Dermis lymphatic vessel endothelial cell (primary cell): ENCODE results near the gene C14orf180. TPM values are rescaled to one million over a fixed set of nuclear protein-coding genes. Genes with fewer than 3 reads are reported as not detected.

Experiments
- total RNA-seq: library from RNA; depleted of rRNA; stranded (reverse); fragments of >200 nt; gene quantifications from 2 replicates; pipeline ENCODE4 v1.2.1, GENCODE V29; 2014

The C14orf180 gene
- total RNA-seq = not detected in 2 replicates

DNA sequence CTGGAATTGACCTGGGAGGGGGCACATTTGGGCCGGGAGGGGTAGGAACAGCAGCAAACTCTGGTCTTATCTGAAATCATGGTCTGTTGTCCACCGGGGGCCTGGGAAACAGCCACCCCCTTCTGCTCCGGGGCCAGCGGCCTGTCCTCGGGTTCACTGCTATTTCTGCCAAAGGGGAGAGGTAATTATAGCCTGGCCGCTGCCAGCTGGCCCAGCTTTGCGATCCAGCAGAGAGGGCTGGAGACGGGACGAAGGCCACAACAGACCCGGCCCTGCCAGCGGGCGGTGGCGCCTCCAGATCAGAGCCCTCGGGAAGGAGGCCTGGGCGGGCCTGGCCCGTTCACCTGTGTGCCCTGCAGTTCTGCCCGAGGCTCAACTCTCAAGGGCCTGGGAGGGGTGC, at the start of gene C14orf180:
C14orf180 (plus strand) TSS at position 258 of the 400 bp plus-strand sequence. CDS start 6,667 bp downstream, outside the sequence.

GRCh38 chr14:104604458-104605449, 25.2 kb downstream of the C14orf180 start, which contains the start of gene TMEM179:
Gene TMEM179, minus strand, starts transcription at chr14:104604772. Its CDS starts 31 bp downstream, at chr14:104604741.

Other genes starting within 250 kb of the C14orf180 start
- gene TMEM179, start 25.0 kb downstream of the C14orf180 start, total RNA-seq = not detected in 2 replicates
- 25.3 and 26.5 TPM in 2 replicates for gene INF2, start 109.9 kb downstream of the C14orf180 start, total RNA-seq
- 0.86 and 2.6 TPM in 2 replicates for gene ADSS1, start 144.5 kb downstream of the C14orf180 start, total RNA-seq
- gene SIVA1, start 173.4 kb downstream of the C14orf180 start, total RNA-seq = 74.5 and 74.6 TPM in 2 replicates
- 115 and 120 TPM in 2 replicates for gene AKT1, start 216.0 kb downstream of the C14orf180 start, total RNA-seq
- gene ZBTB42, start 221.3 kb downstream of the C14orf180 start, total RNA-seq = 3.4 and 5.7 TPM in 2 replicates